ENCODE data around the gene ABHD17C.

GRCh38 chr15:80778964-80779657 is 84.0 kb downstream of the ABHD17C start, which contains the start of gene CEMIP:
- TF ChIP-seq, protein P1, sequence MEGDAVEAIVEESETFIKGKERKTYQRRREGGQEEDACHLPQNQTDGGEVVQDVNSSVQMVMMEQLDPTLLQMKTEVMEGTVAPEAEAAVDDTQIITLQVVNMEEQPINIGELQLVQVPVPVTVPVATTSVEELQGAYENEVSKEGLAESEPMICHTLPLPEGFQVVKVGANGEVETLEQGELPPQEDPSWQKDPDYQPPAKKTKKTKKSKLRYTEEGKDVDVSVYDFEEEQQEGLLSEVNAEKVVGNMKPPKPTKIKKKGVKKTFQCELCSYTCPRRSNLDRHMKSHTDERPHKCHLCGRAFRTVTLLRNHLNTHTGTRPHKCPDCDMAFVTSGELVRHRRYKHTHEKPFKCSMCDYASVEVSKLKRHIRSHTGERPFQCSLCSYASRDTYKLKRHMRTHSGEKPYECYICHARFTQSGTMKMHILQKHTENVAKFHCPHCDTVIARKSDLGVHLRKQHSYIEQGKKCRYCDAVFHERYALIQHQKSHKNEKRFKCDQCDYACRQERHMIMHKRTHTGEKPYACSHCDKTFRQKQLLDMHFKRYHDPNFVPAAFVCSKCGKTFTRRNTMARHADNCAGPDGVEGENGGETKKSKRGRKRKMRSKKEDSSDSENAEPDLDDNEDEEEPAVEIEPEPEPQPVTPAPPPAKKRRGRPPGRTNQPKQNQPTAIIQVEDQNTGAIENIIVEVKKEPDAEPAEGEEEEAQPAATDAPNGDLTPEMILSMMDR (IDR thresholded peaks at IDR 0.05) = peak; percentile 48 to 97 (median 89)
- peak in 2 of 4 donors; percentile 31 to 35 for TF ChIP-seq POLR2A (IDR thresholded peaks at IDR 0.05)
